SH-SY5Y (cell line): Measurements from ENCODE around the gene BIN1.

Source experiments
- GATA2 ChIP-seq: IDR thresholded peaks from 2 replicates; pipeline ENCODE4 v1.6.1; 2011; ENCODE audit warnings: mild to moderate bottlenecking, low read depth, low read length
- GATA3 ChIP-seq: IDR thresholded peaks from 2 replicates; pipeline ENCODE4 v1.6.1; 2011; ENCODE audit warnings: low read depth, mild to moderate bottlenecking, low read length, moderate library complexity

The BIN1 gene

GRCh38 chr2:127043367-127044164, 63.4 kb downstream of the BIN1 start:
- TF ChIP-seq GATA2 (no peak), GATA3 (no peak)

- TF ChIP-seq GATA2 (no peak), GATA3 (no peak)
Observed at GRCh38 chr2:127041259-127041970, 65.5 kb downstream of the BIN1 start.

- TF ChIP-seq GATA3 (no peak), GATA2 (no peak)
Observed at GRCh38 chr2:127040169-127040568, 66.8 kb downstream of the BIN1 start.

GRCh38 chr2:127039387-127040031, 67.4 kb downstream of the BIN1 start:
- TF ChIP-seq GATA2 (no peak), GATA3 (no peak)

GRCh38 chr2:127037476-127037875, 69.5 kb downstream of the BIN1 start:
- no peak for TF ChIP-seq GATA3
- TF ChIP-seq GATA2, result no peak

GRCh38 chr2:127034883-127035611, 71.9 kb downstream of the BIN1 start:
- no peak for TF ChIP-seq GATA3
- TF ChIP-seq GATA2, result no peak

- TF ChIP-seq GATA3 (no peak), GATA2 (no peak)
Observed at GRCh38 chr2:127034051-127034450, 72.9 kb downstream of the BIN1 start.

GRCh38 chr2:127032621-127033020, 74.3 kb downstream of the BIN1 start:
- TF ChIP-seq GATA2, result no peak
- no peak for TF ChIP-seq GATA3

GRCh38 chr2:127029350-127030051, 77.5 kb downstream of the BIN1 start:
- TF ChIP-seq GATA3 (no peak), GATA2 (no peak)

GRCh38 chr2:127027715-127028114, 79.2 kb downstream of the BIN1 start:
- TF ChIP-seq GATA2, result no peak
- TF ChIP-seq GATA3, result no peak

- peak; percentile 24; the same call in 1 of the 2 replicates for TF ChIP-seq GATA3
- TF ChIP-seq GATA2, result peak; percentile 63
Observed at GRCh38 chr2:127025359-127026166, 81.4 kb downstream of the BIN1 start.

GRCh38 chr2:127024769-127025358, 82.1 kb downstream of the BIN1 start:
- TF ChIP-seq GATA2 (no peak), GATA3 (no peak)

GRCh38 chr2:127023504-127023903, 83.5 kb downstream of the BIN1 start:
- TF ChIP-seq GATA2, result no peak
- TF ChIP-seq GATA3, result no peak
